Dedifferentiated amniotic fluid mesenchymal stem cell (primary cell): Measurements from ENCODE around the gene SELENOT.
A peak's percentile ranks its signal among the peaks of the same experiment; 100 is the strongest.
"Not testable (repeated sequence)": the region's sequence is repeated elsewhere in the genome, so short reads cannot be mapped to it uniquely, and the experiment has no call there.

Source experiments
- DNase-seq: peaks from one replicate; pipeline ENCODE4 v3.0.0-alpha.2; 2016; ENCODE audit errors: extremely low spot score

SELENOT gene

GRCh38 chr3:150607267-150608065 is 4.3 kb downstream of the SELENOT start:
- DNase-seq, result no peak

GRCh38 chr3:150609988-150610387 is 6.9 kb downstream of the SELENOT start:
- DNase-seq, result no peak

GRCh38 chr3:150610785-150611184 is 7.7 kb downstream of the SELENOT start:
- DNase-seq, result no peak

- no peak for DNase-seq
Observed at GRCh38 chr3:150611666-150612065, 8.5 kb downstream of the SELENOT start.

GRCh38 chr3:150612494-150612893 is 9.4 kb downstream of the SELENOT start:
- DNase-seq, result no peak

- DNase-seq, result no peak
Observed at GRCh38 chr3:150613034-150613433, 9.9 kb downstream of the SELENOT start.

GRCh38 chr3:150613709-150614480 is 10.8 kb downstream of the SELENOT start:
- no peak for DNase-seq

GRCh38 chr3:150620002-150620689 is 17.0 kb downstream of the SELENOT start:
- no peak for DNase-seq

- not testable (repeated sequence) for DNase-seq
Observed at GRCh38 chr3:150622955-150623354, 19.8 kb downstream of the SELENOT start.

GRCh38 chr3:150623945-150624344 is 20.8 kb downstream of the SELENOT start:
- no peak for DNase-seq

GRCh38 chr3:150626148-150626930 is 23.2 kb downstream of the SELENOT start:
- no peak for DNase-seq

GRCh38 chr3:150627557-150627956 is 24.4 kb downstream of the SELENOT start:
- DNase-seq, result peak; percentile 72

GRCh38 chr3:150631515-150632221 is 28.5 kb downstream of the SELENOT start:
- no peak for DNase-seq

- no peak for DNase-seq
Observed at GRCh38 chr3:150635076-150635475, 32.0 kb downstream of the SELENOT start.

GRCh38 chr3:150635526-150635925 is 32.4 kb downstream of the SELENOT start:
- no peak for DNase-seq

- no peak for DNase-seq
Observed at GRCh38 chr3:150636258-150636657, 33.1 kb downstream of the SELENOT start.

- DNase-seq, result no peak
Observed at GRCh38 chr3:150639262-150639661, 36.1 kb downstream of the SELENOT start.

- no peak for DNase-seq
Observed at GRCh38 chr3:150640256-150640655, 37.1 kb downstream of the SELENOT start.

- no peak for DNase-seq
Observed at GRCh38 chr3:150653110-150653561, 50.0 kb downstream of the SELENOT start.

- no peak for DNase-seq
Observed at GRCh38 chr3:150656316-150656715, 53.2 kb downstream of the SELENOT start.
